H9 (cell line): ENCODE data around the gene PHKG2. TPM values are rescaled to one million over a fixed set of nuclear protein-coding genes. Genes with fewer than 3 reads are reported as not detected.

Experiments used
- DNase-seq: peaks from one replicate; pipeline ENCODE4 v3.0.0-alpha.2; 2017
- H2AFZ ChIP-seq: one replicate; pipeline ENCODE4 v1.6.1; 2013; ENCODE audit warnings: mild to moderate bottlenecking, low read length, control low read depth, moderate library complexity
- H2AK5ac ChIP-seq: 2 replicates; pipeline ENCODE4 v1.6.1; 2013; ENCODE audit warnings: low read length, control low read depth, mixed read lengths; ENCODE audit not compliant: insufficient read length
- H2BK120ac ChIP-seq: one replicate; pipeline ENCODE4 v1.6.1; 2013; ENCODE audit warnings: low read depth, mild to moderate bottlenecking, low read length, control low read depth, inconsistent platforms; ENCODE audit not compliant: poor library complexity, severe bottlenecking
- H2BK12ac ChIP-seq: 2 replicates; pipeline ENCODE4 v1.6.1; 2013; ENCODE audit warnings: low read length, control low read depth, mixed read lengths, low read depth; ENCODE audit not compliant: insufficient read length
- H2BK15ac ChIP-seq: 2 replicates; pipeline ENCODE4 v1.6.1; 2013; ENCODE audit warnings: low read depth, low read length, control low read depth
- H2BK20ac ChIP-seq: one replicate; pipeline ENCODE4 v1.6.1; 2013; ENCODE audit warnings: low read depth, mild to moderate bottlenecking, low read length, control low read depth, inconsistent platforms; ENCODE audit not compliant: poor library complexity, severe bottlenecking
- H2BK5ac ChIP-seq: 2 replicates; pipeline ENCODE4 v1.6.1; 2013; ENCODE audit warnings: low read length, control low read depth, mixed read lengths; ENCODE audit not compliant: insufficient read length
- H3K14ac ChIP-seq: 2 replicates; pipeline ENCODE4 v1.6.1; 2013; ENCODE audit warnings: low read length, control low read depth; ENCODE audit not compliant: insufficient read depth
- H3K18ac ChIP-seq: 2 replicates; pipeline ENCODE4 v1.6.1; 2013; ENCODE audit warnings: low read depth, mild to moderate bottlenecking, mixed read lengths, low read length, control low read depth; ENCODE audit not compliant: insufficient read length
- H3K23ac ChIP-seq: 2 replicates; pipeline ENCODE4 v1.6.1; 2013; ENCODE audit warnings: low read length, control low read depth, mixed read lengths, low read depth; ENCODE audit not compliant: insufficient read length
- H3K23me2 ChIP-seq: 2 replicates; pipeline ENCODE4 v1.6.1; 2013; ENCODE audit warnings: low read depth, mild to moderate bottlenecking, mixed read lengths, low read length, control low read depth; ENCODE audit not compliant: insufficient read length, poor library complexity, severe bottlenecking
- H3K27ac ChIP-seq: 2 replicates; pipeline ENCODE4 v1.5.1; 2013; ENCODE audit warnings: low read length, control low read depth, mixed read lengths, low read depth; ENCODE audit not compliant: insufficient read length
- H3K27me3 ChIP-seq: 2 replicates; pipeline ENCODE4 v1.6.1; 2013; ENCODE audit warnings: low read length, control low read depth, inconsistent platforms; ENCODE audit not compliant: insufficient read depth
- H3K4ac ChIP-seq: 2 replicates; pipeline ENCODE4 v1.6.1; 2013; ENCODE audit warnings: low read depth, mild to moderate bottlenecking, control low read depth, inconsistent platforms, low read length, moderate library complexity
- H3K4me1 ChIP-seq: 2 replicates; pipeline ENCODE4 v1.6.1; 2013; ENCODE audit warnings: low read length, control low read depth, inconsistent platforms; ENCODE audit not compliant: insufficient read depth
- H3K4me2 ChIP-seq: 2 replicates; pipeline ENCODE4 v1.6.1; 2013; ENCODE audit warnings: low read length, control low read depth, mixed read lengths; ENCODE audit not compliant: insufficient read length, insufficient read depth
- H3K56ac ChIP-seq: 2 replicates; pipeline ENCODE4 v1.6.1; 2013; ENCODE audit warnings: low read depth, mild to moderate bottlenecking, mixed read lengths, low read length, control low read depth; ENCODE audit not compliant: insufficient read length
- H3K79me1 ChIP-seq: 2 replicates; pipeline ENCODE4 v1.6.1; 2013; ENCODE audit warnings: low read depth, mild to moderate bottlenecking, moderate library complexity, low read length, control low read depth, inconsistent platforms; ENCODE audit not compliant: insufficient read depth, poor library complexity, severe bottlenecking
- H3K79me2 ChIP-seq: 2 replicates; pipeline ENCODE4 v1.6.1; 2013; ENCODE audit warnings: low read length, control low read depth, inconsistent platforms; ENCODE audit not compliant: insufficient read depth
- H3K9ac ChIP-seq: 2 replicates; pipeline ENCODE4 v1.6.1; 2013; ENCODE audit warnings: low read length, control low read depth, mixed read lengths; ENCODE audit not compliant: insufficient read length; ENCODE audit errors: extremely low read depth
- H3K9me3 ChIP-seq: one replicate; pipeline ENCODE4 v1.6.1; 2013; ENCODE audit warnings: low read depth, low read length, inconsistent platforms; ENCODE audit not compliant: control insufficient read depth
- H3T11ph ChIP-seq: one replicate; pipeline ENCODE4 v1.6.1; 2013; ENCODE audit warnings: mild to moderate bottlenecking, low read length, control low read depth, inconsistent platforms
- H4K20me1 ChIP-seq: one replicate; pipeline ENCODE4 v1.6.1; 2013; ENCODE audit not compliant: control insufficient read depth, insufficient read length, insufficient read depth
- H4K5ac ChIP-seq: 2 replicates; pipeline ENCODE4 v1.6.1; 2013; ENCODE audit warnings: low read depth, mild to moderate bottlenecking, mixed read lengths, low read length, control low read depth; ENCODE audit not compliant: insufficient read length
- H4K8ac ChIP-seq: replicated peaks from 2 replicates; pipeline ENCODE4 v1.6.1; 2013; ENCODE audit warnings: low read length, control low read depth, mixed read lengths, low read depth; ENCODE audit not compliant: insufficient read length
- H4K91ac ChIP-seq: 2 replicates; pipeline ENCODE4 v1.6.1; 2013; ENCODE audit warnings: low read depth, mild to moderate bottlenecking, moderate library complexity, mixed read lengths, low read length, control low read depth; ENCODE audit not compliant: insufficient read length
- H3K27ac Mint-ChIP-seq, 3 experiments: 2 replicates in 2 of 3; 3 replicates in 1 of 3; pipeline ENCODE4 v1.8.0; 2020 to 2021; ENCODE audit warnings: mixed read lengths in 3 of 3, mild to moderate bottlenecking in 1 of 3, moderate library complexity in 1 of 3
- H3K27me3 Mint-ChIP-seq: 2 replicates; pipeline ENCODE4 v1.8.0; 2021; ENCODE audit warnings: low read depth, mild to moderate bottlenecking, moderate library complexity, mixed read lengths
- H3K36me3 Mint-ChIP-seq, 3 experiments: 2 replicates in 2 of 3; 3 replicates in 1 of 3; pipeline ENCODE4 v1.8.0; 2020 to 2021; ENCODE audit warnings: low read depth in 3 of 3, mixed read lengths in 3 of 3; ENCODE audit not compliant: insufficient read depth in 1 of 3
- H3K4me1 Mint-ChIP-seq, 2 experiments: 2 replicates each; pipeline ENCODE4 v1.8.0; 2020; ENCODE audit warnings: mixed read lengths in 2 of 2
- H3K4me3 Mint-ChIP-seq, 2 experiments: 2 replicates in 1 of 2; 3 replicates in 1 of 2; pipeline ENCODE4 v1.8.0; 2020 to 2021; ENCODE audit warnings: mild to moderate bottlenecking in 2 of 2, mixed read lengths in 2 of 2, moderate library complexity in 1 of 2
- H3K9me3 Mint-ChIP-seq, 2 experiments: 2 replicates in 1 of 2; 3 replicates in 1 of 2; pipeline ENCODE4 v1.8.0; 2020; ENCODE audit warnings: mild to moderate bottlenecking in 2 of 2, mixed read lengths in 2 of 2, moderate library complexity in 1 of 2
- WGBS: extraction: QIAGEN DNeasy Blood & Tissue Kit; methylation state at CpG from one replicate; pipeline ENCODE4 v1.1.7; 2013; ENCODE audit warnings: missing lambda C conversion rate, low lambda C conversion rate, mixed read lengths; ENCODE audit not compliant: insufficient read length; ENCODE audit errors: extremely low coverage; 5-methylcytosine and 5-hydroxymethylcytosine counted together
- total RNA-seq: library from RNA; stranded (reverse); gene quantifications from 2 replicates; pipeline ENCODE4 v1.2.1, GENCODE V29; 2021
- TF ChIP-seq, protein P1 (sequence below): fragments of 200-600 bp; sonication (generic); conservative IDR thresholded peaks from 3 replicates; pipeline ENCODE4 v1.8.0; 2021; ENCODE audit warnings: antibody characterized with exemption, mild to moderate bottlenecking

The PHKG2 gene
- total RNA-seq, 1 experiment from 2014 or later, result 46.6 TPM

GRCh38 chr16:30699615-30700099, 48.6 kb upstream of the PHKG2 start:
- no peak overlapping the region for H3K14ac ChIP-seq
- H2BK20ac ChIP-seq, result no peak overlapping the region
- no peak for DNase-seq
- peaks cover 16 to 44% (median 39%) of the 10 kb centered on the region in 3 experiments for H3K36me3 Mint-ChIP-seq
- H3T11ph ChIP-seq, result no peak overlapping the region
- TF ChIP-seq, protein P1, sequence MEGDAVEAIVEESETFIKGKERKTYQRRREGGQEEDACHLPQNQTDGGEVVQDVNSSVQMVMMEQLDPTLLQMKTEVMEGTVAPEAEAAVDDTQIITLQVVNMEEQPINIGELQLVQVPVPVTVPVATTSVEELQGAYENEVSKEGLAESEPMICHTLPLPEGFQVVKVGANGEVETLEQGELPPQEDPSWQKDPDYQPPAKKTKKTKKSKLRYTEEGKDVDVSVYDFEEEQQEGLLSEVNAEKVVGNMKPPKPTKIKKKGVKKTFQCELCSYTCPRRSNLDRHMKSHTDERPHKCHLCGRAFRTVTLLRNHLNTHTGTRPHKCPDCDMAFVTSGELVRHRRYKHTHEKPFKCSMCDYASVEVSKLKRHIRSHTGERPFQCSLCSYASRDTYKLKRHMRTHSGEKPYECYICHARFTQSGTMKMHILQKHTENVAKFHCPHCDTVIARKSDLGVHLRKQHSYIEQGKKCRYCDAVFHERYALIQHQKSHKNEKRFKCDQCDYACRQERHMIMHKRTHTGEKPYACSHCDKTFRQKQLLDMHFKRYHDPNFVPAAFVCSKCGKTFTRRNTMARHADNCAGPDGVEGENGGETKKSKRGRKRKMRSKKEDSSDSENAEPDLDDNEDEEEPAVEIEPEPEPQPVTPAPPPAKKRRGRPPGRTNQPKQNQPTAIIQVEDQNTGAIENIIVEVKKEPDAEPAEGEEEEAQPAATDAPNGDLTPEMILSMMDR, result no peak
- peak overlapping the region; percentile 16 to 99 (median 99); a peak in 6 of 7 replicates for H3K27ac Mint-ChIP-seq
- no peak overlapping the region for H4K8ac ChIP-seq
- H3K56ac ChIP-seq, result no peak overlapping the region
- peaks cover 9% of the 10 kb centered on the region for H3K23me2 ChIP-seq
- H3K9ac ChIP-seq, result peak overlapping the region; percentile 59
- H4K20me1 ChIP-seq, result peaks cover 2% of the 10 kb centered on the region
- H3K4me3 Mint-ChIP-seq, result peak overlapping the region; percentile 91 to 97
- no peaks in the 10 kb centered on the region for H3K9me3 ChIP-seq
- H2BK15ac ChIP-seq, result no peak overlapping the region
- H3K4ac ChIP-seq, result no peak overlapping the region
- peak overlapping the region; percentile 95 for H3K4me2 ChIP-seq
- H2BK120ac ChIP-seq, result no peak overlapping the region
- no peak overlapping the region for H2AK5ac ChIP-seq
- peaks cover 10% of the 10 kb centered on the region; the same call in 1 of the 2 replicates for H3K27me3 ChIP-seq
- H3K18ac ChIP-seq, result no peak overlapping the region
- H4K5ac ChIP-seq, result no peak overlapping the region
- H2BK5ac ChIP-seq, result no peak overlapping the region
- no peak overlapping the region for H2AFZ ChIP-seq
- no peak overlapping the region for H2BK12ac ChIP-seq
- H3K4me1 Mint-ChIP-seq, result peaks cover 14 to 19% of the 10 kb centered on the region in 2 experiments
- H3K9me3 Mint-ChIP-seq, result no peaks in the 10 kb centered on the region
- peaks cover 32% of the 10 kb centered on the region for H3K27me3 Mint-ChIP-seq
- no peak overlapping the region for H3K23ac ChIP-seq
- H3K27ac ChIP-seq, result no peak overlapping the region
- no peak overlapping the region for H4K91ac ChIP-seq
- H3K79me2 ChIP-seq, result peaks cover 9% of the 10 kb centered on the region; the same call in 1 of the 2 replicates
- peaks cover 3% of the 10 kb centered on the region; the same call in 1 of the 2 replicates for H3K4me1 ChIP-seq
- WGBS, result no CpG with 5 or more reads among the region's 8 CpGs
- H3K79me1 ChIP-seq, result peaks cover 7% of the 10 kb centered on the region
